ENCODE results near the gene NDE1. TPM values are rescaled to one million over a fixed set of nuclear protein-coding genes. Genes with fewer than 3 reads are reported as not detected.

Gene NDE1
- total and polyA plus RNA-seq, 2 donors (not counting 3 experiments of a cell fraction or from before 2014, with no cell fraction given): 28.0 to 90.2 TPM

- peaks cover 22% of the 10 kb centered on the region for H3K79me2 ChIP-seq (ENCODE audit: control insufficient read depth, insufficient read depth, low read length)
- CTCF ChIA-PET: no interaction called here
Observed at GRCh38 chr16:15677447-15677846, 27.4 kb downstream of the NDE1 start.

More at GRCh38 chr16:15677447-15677846, 27.4 kb downstream of the NDE1 start:
- no peak overlapping the region for H2AFZ ChIP-seq (ENCODE audit: low read depth, low read length)
- H3K9me3 ChIP-seq (replicated peaks; ENCODE audit: control insufficient read depth, insufficient read depth, low read length): no peaks in the 10 kb centered on the region
- FAIRE-seq (no peak), DNase-seq (ENCODE audit: low read depth, low spot score) (no peak)
- H3K4me1 ChIP-seq (ENCODE audit: control insufficient read depth, extremely low read depth, insufficient read depth, low read length): peaks cover 19% of the 10 kb centered on the region
- H3K4me3 ChIP-seq (replicated peaks in 1 of 3; ENCODE audit: insufficient read depth in 1 of 3, low read depth in 1 of 3, low read length in 3 of 3): no peak overlapping the region
- no TSS peak for BruUV-seq (replicated peaks)
- intact Hi-C loops (cut with micrococcal nuclease) (no loop called here), dilution Hi-C loops (cut with MboI; ENCODE audit: extremely low pct_ligation_motif_present, low sequenced_read_pairs) (no loop called here)
- no peak overlapping the region for H3K9ac ChIP-seq (replicated peaks; ENCODE audit: extremely low read depth, insufficient read depth, low read length)
- H4K20me1 ChIP-seq (replicated peaks; ENCODE audit: control insufficient read depth, extremely low read depth, insufficient read depth, low read length): no peaks in the 10 kb centered on the region
- H3K36me3 ChIP-seq (ENCODE audit: control insufficient read depth in 2 of 2, extremely low read depth in 1 of 2, insufficient read depth in 2 of 2, low read length in 2 of 2): peaks cover 3 to 10% of the 10 kb centered on the region in 2 experiments
- no peaks in the 10 kb centered on the region for H3K9me1 ChIP-seq (replicated peaks; ENCODE audit: control insufficient read depth, extremely low read depth, insufficient read depth, low read length)
- no peak overlapping the region for H3K4me2 ChIP-seq (ENCODE audit: insufficient read depth, low read length)
- no peak overlapping the region for H3K27ac ChIP-seq (ENCODE audit: insufficient read depth, low read depth, low read length)
- POLR2A ChIA-PET: no interaction called here
- H3K27me3 ChIP-seq (ENCODE audit: control insufficient read depth in 2 of 2, insufficient read depth in 2 of 2, low read length in 2 of 2): no peaks in the 10 kb centered on the region
- TF ChIP-seq MAX (IDR thresholded peaks at IDR 0.05; ENCODE audit: insufficient read depth, insufficient read length) (no peak), FOS (IDR thresholded peaks at IDR 0.05; ENCODE audit: borderline replicate concordance, insufficient read depth, low read length) (no peak), JUN (IDR thresholded peaks at IDR 0.05; ENCODE audit: borderline replicate concordance, insufficient read depth, insufficient read length, low read depth) (no peak), EZH2 (IDR thresholded peaks at IDR 0.05; ENCODE audit: borderline replicate concordance, low read depth, low read length, severe bottlenecking) (no peak), MYC (IDR thresholded peaks at IDR 0.05; ENCODE audit: low read depth, low read length) (no peak), POLR2A (IDR thresholded peaks at IDR 0.05; ENCODE audit: low read depth, low read length) (no peak), POLR2AphosphoS5 (IDR thresholded peaks at IDR 0.05; ENCODE audit: insufficient read depth, low read depth, low read length) (no peak), GATA2 (IDR thresholded peaks at IDR 0.05; ENCODE audit: insufficient read depth, insufficient read length, low read depth, low read length) (no peak), CTCF (IDR thresholded peaks at IDR 0.05; ENCODE audit: extremely low read depth in 1 of 2, insufficient read depth in 1 of 2, low read depth in 1 of 2, low read length in 2 of 2) (no peak)

Data from endothelial cell of umbilical vein (primary cell).